ENCODE data around the gene PPP1R12A.
"Not testable (repeated sequence)": the region's sequence is repeated elsewhere in the genome, so short reads cannot be mapped to it uniquely, and the experiment has no call there.

The PPP1R12A gene

GRCh38 chr12:79955561-79955960 is 20.7 kb upstream of the PPP1R12A start:
- Histone ChIP-seq H3K4me3 (ENCODE audit: low read depth in 1 of 2, low read length in 1 of 2) (no peak overlapping the region), H3K9me3 (no peaks in the 10 kb centered on the region), H3K36me3 (no peaks in the 10 kb centered on the region), H3K4me1 (ENCODE audit: control insufficient read depth in 1 of 2, insufficient read depth in 1 of 2, low read depth in 1 of 2, low read length in 1 of 2) (no peaks in the 10 kb centered on the region), H3K27ac (no peak overlapping the region), H3K27me3 (no peaks in the 10 kb centered on the region)
- TF ChIP-seq CTCF (IDR thresholded peaks at IDR 0.05), result no peak

GRCh38 chr12:79954037-79954610 is 19.2 kb upstream of the PPP1R12A start:
- H3K27ac ChIP-seq, result no peak overlapping the region
- H3K9me3 ChIP-seq, result no peaks in the 10 kb centered on the region
- no peaks in the 10 kb centered on the region for H3K27me3 ChIP-seq
- no peak for TF ChIP-seq CTCF (IDR thresholded peaks at IDR 0.05)
- no peaks in the 10 kb centered on the region for H3K36me3 ChIP-seq
- H3K4me1 ChIP-seq (ENCODE audit: control insufficient read depth in 1 of 2, insufficient read depth in 1 of 2, low read depth in 1 of 2, low read length in 1 of 2), result no peaks in the 10 kb centered on the region
- no peak overlapping the region for H3K4me3 ChIP-seq (ENCODE audit: low read depth in 1 of 2, low read length in 1 of 2)

- Histone ChIP-seq H3K27ac (no peak overlapping the region), H3K4me3 (ENCODE audit: low read depth in 1 of 2, low read length in 1 of 2) (no peak overlapping the region), H3K27me3 (no peaks in the 10 kb centered on the region)
These were observed 14.2 kb upstream of the PPP1R12A start for GRCh38 chr12:79949098-79949497.

DNA sequence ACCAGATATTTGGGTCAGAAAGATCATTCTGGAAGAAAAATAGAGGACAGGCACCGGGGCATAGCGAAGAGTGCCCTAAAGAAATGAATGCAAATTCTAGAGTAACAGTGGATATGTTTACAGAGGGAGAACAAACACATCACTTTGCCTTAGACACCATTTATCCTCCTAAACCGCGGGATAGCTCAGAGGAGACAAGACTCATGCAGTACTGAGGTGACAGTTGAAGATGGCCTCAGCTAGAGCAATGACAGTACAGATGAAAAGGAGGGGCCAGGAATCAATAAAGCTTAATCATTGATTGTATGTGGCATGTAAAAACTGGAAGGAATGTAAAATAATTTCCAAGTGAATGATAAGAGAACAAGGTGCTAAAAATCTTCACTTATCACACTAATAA is 10.5 kb upstream of the PPP1R12A start:
- Histone ChIP-seq H3K4me1 (ENCODE audit: control insufficient read depth in 1 of 2, insufficient read depth in 1 of 2, low read depth in 1 of 2, low read length in 1 of 2) (peaks cover under 1 to 2% of the 10 kb centered on the region in 2 experiments), H3K4me3 (ENCODE audit: low read depth in 1 of 2, low read length in 1 of 2) (no peak overlapping the region), H3K27ac (no peak overlapping the region), H3K9me3 (no peaks in the 10 kb centered on the region), H3K36me3 (no peaks in the 10 kb centered on the region), H3K27me3 (no peaks in the 10 kb centered on the region)
- no peak for TF ChIP-seq CTCF (IDR thresholded peaks at IDR 0.05)

More at GRCh38 chr12:79949098-79949497, 14.2 kb upstream of the PPP1R12A start:
- Histone ChIP-seq H3K4me1 (ENCODE audit: control insufficient read depth in 1 of 2, insufficient read depth in 1 of 2, low read depth in 1 of 2, low read length in 1 of 2) (no peaks in the 10 kb centered on the region), H3K36me3 (no peaks in the 10 kb centered on the region), H3K9me3 (no peaks in the 10 kb centered on the region)
- no peak for TF ChIP-seq CTCF (IDR thresholded peaks at IDR 0.05)

DNA sequence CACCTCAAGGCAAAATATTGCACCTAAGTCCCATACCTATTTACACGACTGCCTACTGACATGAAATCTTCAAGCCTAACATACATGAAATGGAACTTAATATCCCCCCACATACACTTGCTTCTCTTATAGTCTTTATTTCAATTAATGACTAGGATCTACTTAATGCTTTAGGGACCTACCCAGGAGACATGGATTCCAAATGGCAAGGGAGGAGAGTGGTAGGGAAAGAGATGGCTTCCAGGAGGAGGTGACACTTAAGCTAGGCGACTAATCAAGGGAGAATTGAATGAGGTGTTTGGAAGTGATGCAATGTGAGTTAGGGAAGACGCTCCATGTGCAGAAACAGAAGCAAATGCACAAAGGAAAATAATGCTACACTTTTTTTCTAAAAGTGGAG is 9.7 kb upstream of the PPP1R12A start:
- Histone ChIP-seq H3K36me3 (no peaks in the 10 kb centered on the region), H3K9me3 (no peaks in the 10 kb centered on the region), H3K27ac (no peak overlapping the region), H3K4me1 (ENCODE audit: control insufficient read depth in 1 of 2, insufficient read depth in 1 of 2, low read depth in 1 of 2, low read length in 1 of 2) (peaks cover 9 to 10% of the 10 kb centered on the region in 2 experiments), H3K4me3 (ENCODE audit: low read depth in 1 of 2, low read length in 1 of 2) (no peak overlapping the region), H3K27me3 (no peaks in the 10 kb centered on the region)
- TF ChIP-seq CTCF (IDR thresholded peaks at IDR 0.05), result no peak

- H3K27ac ChIP-seq; H3K9me3 ChIP-seq; H3K4me3 ChIP-seq (ENCODE audit: low read depth in 1 of 2, low read length in 1 of 2); H3K36me3 ChIP-seq; H3K27me3 ChIP-seq: not testable (repeated sequence)
- H3K4me1 ChIP-seq (ENCODE audit: control insufficient read depth in 1 of 2, insufficient read depth in 1 of 2, low read depth in 1 of 2, low read length in 1 of 2), result peaks cover 15 to 20% of the 10 kb centered on the region in 2 experiments
These were observed 7.9 kb upstream of the PPP1R12A start for GRCh38 chr12:79942846-79943245.
